Caco-2 (cell line): ENCODE data around the gene TNNI3K. TPM values are rescaled to one million over a fixed set of nuclear protein-coding genes. Genes with fewer than 3 reads are reported as not detected.

Experiments
- BruUV-seq: library from RNA; stranded (reverse); fragments of 400-500 nt; replicated peaks from 2 replicates; lab custom pipeline; 2021; lab: Mats Ljungman, UMichigan
- CTCF ChIA-PET: fragments of 300-600 bp; sonication (Branson Sonifier 250); formaldehyde crosslinking; loops from one replicate; lab custom pipeline; 2022; ENCODE audit warnings: antibody characterized with exemption; lab: Charles Lee
- POLR2A ChIA-PET: fragments of 300-600 bp; sonication (Branson Sonifier 250); formaldehyde crosslinking; loops from one replicate; lab custom pipeline; 2022; ENCODE audit warnings: antibody characterized with exemption; lab: Charles Lee
- DNase-seq, 2 experiments: peaks; one replicate each; pipeline versions ENCODE4 v3.0.0 to v3.0.0-alpha.2; 2020 to 2022
- H3K27me3 ChIP-seq: replicated peaks from 2 replicates; pipeline ENCODE4 v1.6.0; 2011; ENCODE audit warnings: low read length; ENCODE audit not compliant: control insufficient read depth, insufficient read depth
- H3K36me3 ChIP-seq: 2 replicates; pipeline ENCODE4 v1.5.1; 2011; ENCODE audit warnings: low read length; ENCODE audit not compliant: control insufficient read depth, insufficient read depth
- H3K4me1 ChIP-seq: fragments of 250-450 bp; sonication (Bioruptor Pico); 2 replicates; pipeline ENCODE4 v1.5.1; 2020; ENCODE audit warnings: mild to moderate bottlenecking
- H3K4me3 ChIP-seq: 2 replicates; pipeline ENCODE4 v1.5.1; 2011; ENCODE audit warnings: low read depth, mild to moderate bottlenecking, control low read depth, low read length
- H3K9me3 ChIP-seq: fragments of 250-450 bp; sonication (Bioruptor Pico); 2 replicates; pipeline ENCODE4 v1.5.1; 2020; ENCODE audit warnings: mild to moderate bottlenecking, moderate library complexity
- H3K27ac Mint-ChIP-seq: one replicate; pipeline ENCODE4 v1.8.0; 2022; ENCODE audit warnings: mixed read lengths; ENCODE audit not compliant: unreplicated experiment
- H3K27me3 Mint-ChIP-seq: one replicate; pipeline ENCODE4 v1.8.0; 2022; ENCODE audit warnings: mixed read lengths; ENCODE audit not compliant: insufficient read depth, unreplicated experiment
- H3K36me3 Mint-ChIP-seq: one replicate; pipeline ENCODE4 v1.8.0; 2022; ENCODE audit warnings: mild to moderate bottlenecking, mixed read lengths; ENCODE audit not compliant: insufficient read depth, unreplicated experiment
- H3K4me1 Mint-ChIP-seq: one replicate; pipeline ENCODE4 v1.8.0; 2022; ENCODE audit warnings: low read depth, mixed read lengths; ENCODE audit not compliant: unreplicated experiment
- H3K4me3 Mint-ChIP-seq: one replicate; pipeline ENCODE4 v1.8.0; 2022; ENCODE audit warnings: mild to moderate bottlenecking, moderate library complexity, mixed read lengths; ENCODE audit not compliant: unreplicated experiment
- H3K9me3 Mint-ChIP-seq: one replicate; pipeline ENCODE4 v1.8.0; 2022; ENCODE audit warnings: mixed read lengths; ENCODE audit not compliant: unreplicated experiment
- CTCF ChIP-seq, 2 experiments: fragments of 200-600 bp in 1 of 2; IDR thresholded peaks; 1 replicate in 1 of 2; 2 replicates in 1 of 2; pipeline versions ENCODE4 v1.5.1 to v1.8.0; 2011 to 2022; ENCODE audit warnings: antibody characterized with exemption in 1 of 2, control low read depth in 1 of 2, inconsistent platforms in 1 of 2, low read depth in 1 of 2, low read length in 1 of 2, mild to moderate bottlenecking in 1 of 2, moderate library complexity in 1 of 2; ENCODE audit not compliant: insufficient read depth in 1 of 2, severe bottlenecking in 1 of 2, unreplicated experiment in 1 of 2
- intact Hi-C: fragments of 100-400 bp; cut with micrococcal nuclease; formaldehyde crosslinking; loops from one replicate; pipeline ENCODE4 v1.10.0; 2022; ENCODE audit not compliant: unreplicated experiment
- total RNA-seq: library from RNA; stranded (reverse); gene quantifications from 2 replicates; pipeline ENCODE4 v1.2.3, GENCODE V29; 2022

The TNNI3K gene
- total RNA-seq, 1 experiment from 2014 or later, result not detected

DNA sequence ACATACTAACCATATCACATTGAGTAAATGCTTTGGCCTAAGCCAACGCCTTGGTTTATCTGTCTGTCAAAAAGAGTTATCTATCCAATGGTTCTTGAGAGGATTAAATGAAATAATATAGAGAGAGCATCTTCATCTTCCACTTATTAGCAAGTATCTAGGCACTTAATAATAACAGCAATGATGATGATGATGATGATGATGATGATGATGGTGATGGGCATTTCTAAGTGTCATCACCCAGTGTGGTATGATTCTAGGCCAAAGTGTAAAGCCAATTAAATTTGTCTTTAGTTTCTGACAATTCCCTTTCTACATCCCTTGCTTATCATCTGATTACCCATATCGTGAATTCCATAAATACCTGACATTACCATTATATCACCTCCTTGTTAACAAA is 342.9 kb downstream of the TNNI3K start:
- BruUV-seq, result no TSS peak
- Mint-ChIP-seq H3K4me3 (no peak overlapping the region), H3K27ac (no peak overlapping the region), H3K4me1 (no peaks in the 10 kb centered on the region), H3K36me3 (no peaks in the 10 kb centered on the region), H3K9me3 (no peaks in the 10 kb centered on the region), H3K27me3 (peaks cover 5% of the 10 kb centered on the region)
- Histone ChIP-seq H3K4me3 (no peak overlapping the region), H3K36me3 (no peaks in the 10 kb centered on the region), H3K4me1 (no peaks in the 10 kb centered on the region), H3K27me3 (no peaks in the 10 kb centered on the region), H3K9me3 (no peaks in the 10 kb centered on the region)
- POLR2A ChIA-PET, result no interaction called here
- no peak for TF ChIP-seq CTCF (IDR thresholded peaks at IDR 0.05; ENCODE audit: insufficient read depth in 1 of 2, low read depth in 1 of 2, low read length in 1 of 2, severe bottlenecking in 1 of 2, unreplicated experiment in 1 of 2)
- intact Hi-C loops, result no loop called here
- CTCF ChIA-PET, result no interaction called here
- DNase-seq, result no peak

DNA sequence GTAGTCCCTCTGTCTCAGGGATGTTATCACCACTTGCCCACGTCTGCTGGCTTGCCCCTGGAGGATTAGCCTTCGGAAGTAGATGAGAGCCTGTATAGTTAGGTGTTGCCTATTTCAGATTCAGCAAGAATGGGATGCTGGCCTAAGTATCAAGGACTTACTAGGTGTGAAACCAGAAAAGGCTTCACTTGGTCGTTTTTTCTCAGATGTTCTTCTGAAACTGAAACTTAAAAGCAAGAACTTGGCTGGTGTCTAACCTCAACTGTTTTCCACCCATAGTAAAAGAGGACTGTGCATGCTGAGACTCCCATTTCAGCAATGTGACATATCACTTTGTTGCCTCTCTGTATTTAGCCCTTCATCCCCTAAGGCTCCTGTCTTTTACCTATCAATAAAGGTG is 344.2 kb downstream of the TNNI3K start:
- Mint-ChIP-seq H3K27me3 (peaks cover 6% of the 10 kb centered on the region), H3K27ac (no peak overlapping the region), H3K9me3 (no peaks in the 10 kb centered on the region), H3K36me3 (no peaks in the 10 kb centered on the region), H3K4me1 (no peaks in the 10 kb centered on the region), H3K4me3 (no peak overlapping the region)
- DNase-seq, result no peak
- Histone ChIP-seq H3K9me3 (no peaks in the 10 kb centered on the region), H3K4me3 (no peak overlapping the region), H3K36me3 (no peaks in the 10 kb centered on the region), H3K4me1 (no peaks in the 10 kb centered on the region), H3K27me3 (no peaks in the 10 kb centered on the region)
- no peak for TF ChIP-seq CTCF (IDR thresholded peaks at IDR 0.05; ENCODE audit: insufficient read depth in 1 of 2, low read depth in 1 of 2, low read length in 1 of 2, severe bottlenecking in 1 of 2, unreplicated experiment in 1 of 2)
- intact Hi-C loops, result no loop called here
- ChIA-PET CTCF (no interaction called here), POLR2A (no interaction called here)
- no TSS peak for BruUV-seq

DNA sequence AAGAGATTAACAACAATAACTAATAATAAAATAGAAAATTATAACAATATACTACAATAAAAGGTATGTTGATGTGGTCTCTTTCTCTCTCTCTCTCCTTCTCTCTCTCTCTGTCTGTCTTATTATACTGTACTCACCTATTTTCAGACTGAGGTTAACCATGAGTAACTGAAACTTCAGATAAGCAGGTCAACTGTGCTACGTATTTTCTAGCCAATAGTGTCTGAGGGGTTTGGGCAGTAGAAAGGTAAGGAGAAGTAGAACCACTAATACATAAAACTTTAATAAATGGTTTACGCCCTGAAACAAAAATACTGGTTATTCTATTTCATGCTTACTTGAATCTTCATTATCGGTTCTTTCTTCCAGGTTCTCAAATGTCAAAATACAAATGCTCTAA is 348.2 kb downstream of the TNNI3K start:
- H3K36me3 ChIP-seq, result no peaks in the 10 kb centered on the region
- H3K27ac Mint-ChIP-seq, result no peak overlapping the region
- H3K9me3 Mint-ChIP-seq, result no peaks in the 10 kb centered on the region
- H3K4me3 Mint-ChIP-seq, result no peak overlapping the region
- no peaks in the 10 kb centered on the region for H3K4me1 Mint-ChIP-seq
- H3K27me3 ChIP-seq, result no peaks in the 10 kb centered on the region
- BruUV-seq, result no TSS peak
- H3K4me3 ChIP-seq, result no peak overlapping the region
- ChIA-PET CTCF (no interaction called here), POLR2A (no interaction called here)
- TF ChIP-seq CTCF (IDR thresholded peaks at IDR 0.05; ENCODE audit: insufficient read depth in 1 of 2, low read depth in 1 of 2, low read length in 1 of 2, severe bottlenecking in 1 of 2, unreplicated experiment in 1 of 2), result no peak
- intact Hi-C loops, result no loop called here
- H3K36me3 Mint-ChIP-seq, result no peaks in the 10 kb centered on the region
- H3K9me3 ChIP-seq, result no peaks in the 10 kb centered on the region
- no peak for DNase-seq
- H3K27me3 Mint-ChIP-seq, result peaks cover 3% of the 10 kb centered on the region
- H3K4me1 ChIP-seq, result no peaks in the 10 kb centered on the region
